ENCODE measurements around the gene SERP2.

GRCh38 chr13:44365899-44366298 lies 7.7 kb upstream of the SERP2 start:
- TF ChIP-seq CTCF (IDR thresholded peaks at IDR 0.05; ENCODE audit: insufficient read depth, low read depth, low read length) (no peak), EZH2 (IDR thresholded peaks at IDR 0.05; ENCODE audit: insufficient read depth, low read length) (no peak)
